Peyer's patch (tissue), 4 donors: ENCODE measurements around the gene SMTNL2. TPM values are rescaled to one million over a fixed set of nuclear protein-coding genes. Genes with fewer than 3 reads are reported as not detected.
"Not testable (repeated sequence)": the region's sequence is repeated elsewhere in the genome, so short reads cannot be mapped to it uniquely, and the experiment has no call there.

Experiments
- DNase-seq, 3 donors: peaks; one replicate each; pipeline ENCODE4 v3.0.0-alpha.2; 2017 to 2019
- H3K27ac ChIP-seq, 4 donors: fragments of 200-600 bp; sonication (generic); one replicate each; pipeline ENCODE4 v1.5.1; 2016 to 2019
- H3K27me3 ChIP-seq, 2 donors: fragments of 200-600 bp; sonication (generic); one replicate each; pipeline ENCODE4 v1.5.1; 2019
- H3K36me3 ChIP-seq, 3 donors: fragments of 200-600 bp; sonication (generic); one replicate each; pipeline ENCODE4 v1.5.1; 2016 to 2019
- H3K4me1 ChIP-seq, 4 donors: fragments of 200-600 bp; sonication (generic); one replicate each; pipeline ENCODE4 v1.5.1; 2016 to 2019
- H3K4me3 ChIP-seq, 4 donors: fragments of 200-600 bp; sonication (generic); 1 replicate in 3 of 4; 2 replicates in 1 of 4; pipeline ENCODE4 v1.5.1; 2016 to 2019; ENCODE audit warnings: mild to moderate bottlenecking in 1 of 4
- H3K9me3 ChIP-seq, 4 donors: fragments of 200-600 bp; sonication (generic); one replicate each; pipeline ENCODE4 v1.5.1; 2016 to 2019; ENCODE audit warnings: mild to moderate bottlenecking in 1 of 4
- CTCF ChIP-seq, 6 experiments: fragments of 450-650 bp in 4 of 6; fragments of 200-600 bp in 2 of 6; sonication (generic) in 1 of 6; IDR thresholded peaks; one replicate each; pipeline ENCODE4 v1.5.1; 2017 to 2019; ENCODE audit warnings: antibody characterized with exemption in 6 of 6, mild to moderate bottlenecking in 3 of 6, moderate library complexity in 1 of 6
- POLR2A ChIP-seq, 2 donors: fragments of 450-650 bp; IDR thresholded peaks; one replicate each; pipeline ENCODE4 v1.5.1; 2017; ENCODE audit warnings: antibody characterized with exemption in 2 of 2, mild to moderate bottlenecking in 2 of 2, moderate library complexity in 2 of 2
- total RNA-seq, 4 donors: library from RNA; depleted of rRNA; stranded (reverse); fragments of >200 nt; gene quantifications; one replicate each; pipeline ENCODE4 v1.1.0, GENCODE V29; 2016

The SMTNL2 gene
- total RNA-seq, 4 donors from 2014 or later: 1.2 TPM; not detected in 3

GRCh38 chr17:4599505-4600281 lies 15.4 kb downstream of the SMTNL2 start:
- no peak for DNase-seq
- no peak overlapping the region for H3K4me3 ChIP-seq
- TF ChIP-seq CTCF (IDR thresholded peaks at IDR 0.05) (no peak), POLR2A (IDR thresholded peaks at IDR 0.05) (no peak)
- no peaks in the 10 kb centered on the region for H3K36me3 ChIP-seq
- no peaks in the 10 kb centered on the region for H3K9me3 ChIP-seq
- H3K27ac ChIP-seq: peak overlapping the region in 3 of 4 donors; percentile 46 to 57 (median 57)
- no peaks in the 10 kb centered on the region for H3K27me3 ChIP-seq
- H3K4me1 ChIP-seq: peaks cover 0 to 8% (median 0%) of the 10 kb centered on the region in 4 donors

GRCh38 chr17:4600563-4600962 lies 16.2 kb downstream of the SMTNL2 start:
- Histone ChIP-seq H3K27me3 (no peaks in the 10 kb centered on the region), H3K4me1 (no peaks in the 10 kb centered on the region), H3K27ac (peak overlapping the region in 1 of 4 donors; percentile 57), H3K4me3 (no peak overlapping the region), H3K9me3 (no peaks in the 10 kb centered on the region), H3K36me3 (no peaks in the 10 kb centered on the region)
- TF ChIP-seq POLR2A (IDR thresholded peaks at IDR 0.05) (no peak), CTCF (IDR thresholded peaks at IDR 0.05) (no peak)
- DNase-seq: no peak

- TF ChIP-seq POLR2A (IDR thresholded peaks at IDR 0.05) (no peak), CTCF (IDR thresholded peaks at IDR 0.05) (no peak)
- H3K27ac ChIP-seq: no peak overlapping the region
- no peaks in the 10 kb centered on the region for H3K36me3 ChIP-seq
- H3K4me3 ChIP-seq: no peak overlapping the region
- no peaks in the 10 kb centered on the region for H3K4me1 ChIP-seq
- H3K9me3 ChIP-seq: no peaks in the 10 kb centered on the region
- no peaks in the 10 kb centered on the region for H3K27me3 ChIP-seq
- no peak for DNase-seq
Measured at GRCh38 chr17:4601326-4601725, 17.0 kb downstream of the SMTNL2 start.

GRCh38 chr17:4602041-4602440 lies 17.7 kb downstream of the SMTNL2 start:
- no peak for DNase-seq
- Histone ChIP-seq H3K4me3 (no peak overlapping the region), H3K4me1 (peaks cover 0 to under 1% (median 0%) of the 10 kb centered on the region in 4 donors), H3K27ac (no peak overlapping the region), H3K9me3 (no peaks in the 10 kb centered on the region), H3K36me3 (no peaks in the 10 kb centered on the region), H3K27me3 (no peaks in the 10 kb centered on the region)
- TF ChIP-seq CTCF (IDR thresholded peaks at IDR 0.05): no peak
- no peak for TF ChIP-seq POLR2A (IDR thresholded peaks at IDR 0.05)

GRCh38 chr17:4604111-4604644 lies 19.8 kb downstream of the SMTNL2 start:
- no peaks in the 10 kb centered on the region for H3K27me3 ChIP-seq
- peak in 1 of 3 donors; percentile 54 for DNase-seq
- H3K4me1 ChIP-seq: peaks cover 0 to 12% (median 0%) of the 10 kb centered on the region in 4 donors
- H3K36me3 ChIP-seq: no peaks in the 10 kb centered on the region
- TF ChIP-seq CTCF (IDR thresholded peaks at IDR 0.05) (no peak), POLR2A (IDR thresholded peaks at IDR 0.05) (no peak)
- H3K4me3 ChIP-seq: no peak overlapping the region
- H3K9me3 ChIP-seq: no peaks in the 10 kb centered on the region
- H3K27ac ChIP-seq: peak overlapping the region in 1 of 4 donors; percentile 4

- not testable (repeated sequence) for H3K27me3 ChIP-seq, DNase-seq, H3K36me3 ChIP-seq, H3K9me3 ChIP-seq, H3K4me3 ChIP-seq
- Histone ChIP-seq H3K27ac (peak overlapping the region in 1 of 4 donors; percentile 4), H3K4me1 (peaks cover 0 to 12% (median 0%) of the 10 kb centered on the region in 4 donors)
Measured at GRCh38 chr17:4604736-4605135, 20.4 kb downstream of the SMTNL2 start.
